Heart left ventricle (tissue), 13 donors: ENCODE measurements around the gene HSPA4L.

Source experiments
- POLR2A ChIP-seq, 2 donors: fragments of 450-650 bp; IDR thresholded peaks; one replicate each; pipeline ENCODE4 v1.6.1; 2017; ENCODE audit warnings: antibody characterized with exemption in 2 of 2, mild to moderate bottlenecking in 2 of 2, moderate library complexity in 2 of 2
- TF ChIP-seq, protein P1 (sequence below), 12 donors: fragments of 200-600 bp; sonication (generic) in 4 of 12; IDR thresholded peaks; one replicate each; pipeline versions ENCODE4 v1.5.0 to v1.8.0; 2018 to 2022; ENCODE audit warnings: antibody characterized with exemption in 12 of 12, mild to moderate bottlenecking in 5 of 12
- donor health status: ischemic (EF 13 %, LVEDD 7.1; RV severe dilation, severe dysfunction).
- donor health status: DM: no; HTN: yes; CAD: no.
- donor health status: DM: no; HTN: no; CAD: no.
- donor health status: ischemic (EF 25% LVEDD 6.9; RV normal size, moderate dysfunction).
- donor health status: ischemic (EF 25% LVEDD 5.7; RV mildly dilated, moderate dysfunction).
- donor health status: ischemic (EF 35%, LVEDD 5.7; RV mildly dilated, moderate dysfunction).
- donor health status: nonischemic (EF 11% LVEDD 7.7; RV severe dilation, severe dysfunction).
- donor health status: DM: yes; HTN: yes; CAD: no.
- donor health status: PGD.
- donor health status: ischemic (EF 29% LVEDD 5.4; RV normal size, mild dysfunction).
- donor health status: nonischemic (EF 23%, LVEDD 6.1; RV moderate dilation, normal function).

GRCh38 chr4:127829014-127829413 lies 46.9 kb downstream of the HSPA4L start:
- TF ChIP-seq POLR2A (IDR thresholded peaks at IDR 0.05), result no peak
- TF ChIP-seq, protein P1, sequence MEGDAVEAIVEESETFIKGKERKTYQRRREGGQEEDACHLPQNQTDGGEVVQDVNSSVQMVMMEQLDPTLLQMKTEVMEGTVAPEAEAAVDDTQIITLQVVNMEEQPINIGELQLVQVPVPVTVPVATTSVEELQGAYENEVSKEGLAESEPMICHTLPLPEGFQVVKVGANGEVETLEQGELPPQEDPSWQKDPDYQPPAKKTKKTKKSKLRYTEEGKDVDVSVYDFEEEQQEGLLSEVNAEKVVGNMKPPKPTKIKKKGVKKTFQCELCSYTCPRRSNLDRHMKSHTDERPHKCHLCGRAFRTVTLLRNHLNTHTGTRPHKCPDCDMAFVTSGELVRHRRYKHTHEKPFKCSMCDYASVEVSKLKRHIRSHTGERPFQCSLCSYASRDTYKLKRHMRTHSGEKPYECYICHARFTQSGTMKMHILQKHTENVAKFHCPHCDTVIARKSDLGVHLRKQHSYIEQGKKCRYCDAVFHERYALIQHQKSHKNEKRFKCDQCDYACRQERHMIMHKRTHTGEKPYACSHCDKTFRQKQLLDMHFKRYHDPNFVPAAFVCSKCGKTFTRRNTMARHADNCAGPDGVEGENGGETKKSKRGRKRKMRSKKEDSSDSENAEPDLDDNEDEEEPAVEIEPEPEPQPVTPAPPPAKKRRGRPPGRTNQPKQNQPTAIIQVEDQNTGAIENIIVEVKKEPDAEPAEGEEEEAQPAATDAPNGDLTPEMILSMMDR (IDR thresholded peaks at IDR 0.05), result no peak
